GM13976 (cell line): ENCODE measurements around the gene HES7.

Experiments
- DNase-seq: peaks from one replicate; pipeline ENCODE4 v3.0.0; 2012; ENCODE audit warnings: low spot score
- in situ Hi-C: fragments of 300-500 bp; cut with MboI; formaldehyde crosslinking; loops from one replicate; pipeline ENCODE4 v1.12.0; 2022; ENCODE audit warnings: low sequenced_read_pairs, mixed read lengths, inconsistent platforms; ENCODE audit not compliant: unreplicated experiment
- TF ChIP-seq, protein P1 (sequence below): IDR thresholded peaks from 2 replicates; pipeline ENCODE4 v1.5.1; 2012; ENCODE audit warnings: borderline replicate concordance, mild to moderate bottlenecking; ENCODE audit not compliant: insufficient read depth; ENCODE audit errors: extremely low read depth, missing control alignments, control extremely low read depth

HES7 gene

DNA sequence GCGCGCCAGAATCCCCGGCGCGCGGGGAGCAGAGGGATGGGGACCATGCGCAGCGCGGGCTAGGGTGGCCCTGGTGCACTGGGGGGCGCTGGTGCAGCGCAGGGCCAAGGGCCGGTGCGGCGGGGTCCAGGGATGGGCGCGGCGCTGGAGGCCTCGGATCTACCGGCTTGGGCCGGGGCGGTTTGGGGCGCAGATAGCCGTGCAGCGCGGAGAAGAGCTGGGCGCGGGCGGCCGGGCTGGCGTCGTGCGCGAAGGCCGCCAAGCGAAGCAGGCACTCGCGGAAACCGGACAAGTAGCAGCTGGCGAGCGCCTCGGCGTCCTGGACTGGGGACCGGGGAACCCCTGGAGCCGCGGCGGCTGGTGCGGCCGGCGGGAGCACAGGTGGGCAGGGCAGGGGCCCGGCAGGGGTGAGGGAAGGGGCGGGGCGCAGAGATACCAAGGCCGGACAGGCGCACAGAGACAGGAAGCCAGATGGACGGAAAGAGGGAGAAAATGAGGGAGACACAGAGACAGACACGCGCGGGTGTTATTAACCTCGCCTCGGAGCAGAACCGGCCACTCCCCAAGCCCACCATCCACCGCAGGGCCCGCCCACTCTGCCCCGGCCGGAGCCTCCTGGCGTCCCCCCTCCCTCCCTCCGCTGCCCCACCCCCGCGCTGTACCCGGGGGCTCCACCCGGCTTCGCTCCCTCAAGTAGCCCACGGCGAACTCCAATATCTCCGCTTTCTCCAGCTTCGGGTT is 2.1 kb downstream of the HES7 start:
- TF ChIP-seq, protein P1, sequence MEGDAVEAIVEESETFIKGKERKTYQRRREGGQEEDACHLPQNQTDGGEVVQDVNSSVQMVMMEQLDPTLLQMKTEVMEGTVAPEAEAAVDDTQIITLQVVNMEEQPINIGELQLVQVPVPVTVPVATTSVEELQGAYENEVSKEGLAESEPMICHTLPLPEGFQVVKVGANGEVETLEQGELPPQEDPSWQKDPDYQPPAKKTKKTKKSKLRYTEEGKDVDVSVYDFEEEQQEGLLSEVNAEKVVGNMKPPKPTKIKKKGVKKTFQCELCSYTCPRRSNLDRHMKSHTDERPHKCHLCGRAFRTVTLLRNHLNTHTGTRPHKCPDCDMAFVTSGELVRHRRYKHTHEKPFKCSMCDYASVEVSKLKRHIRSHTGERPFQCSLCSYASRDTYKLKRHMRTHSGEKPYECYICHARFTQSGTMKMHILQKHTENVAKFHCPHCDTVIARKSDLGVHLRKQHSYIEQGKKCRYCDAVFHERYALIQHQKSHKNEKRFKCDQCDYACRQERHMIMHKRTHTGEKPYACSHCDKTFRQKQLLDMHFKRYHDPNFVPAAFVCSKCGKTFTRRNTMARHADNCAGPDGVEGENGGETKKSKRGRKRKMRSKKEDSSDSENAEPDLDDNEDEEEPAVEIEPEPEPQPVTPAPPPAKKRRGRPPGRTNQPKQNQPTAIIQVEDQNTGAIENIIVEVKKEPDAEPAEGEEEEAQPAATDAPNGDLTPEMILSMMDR = peak; percentile 90
- in situ Hi-C loops = no loop called here
- peak; percentile 77 for DNase-seq

DNA sequence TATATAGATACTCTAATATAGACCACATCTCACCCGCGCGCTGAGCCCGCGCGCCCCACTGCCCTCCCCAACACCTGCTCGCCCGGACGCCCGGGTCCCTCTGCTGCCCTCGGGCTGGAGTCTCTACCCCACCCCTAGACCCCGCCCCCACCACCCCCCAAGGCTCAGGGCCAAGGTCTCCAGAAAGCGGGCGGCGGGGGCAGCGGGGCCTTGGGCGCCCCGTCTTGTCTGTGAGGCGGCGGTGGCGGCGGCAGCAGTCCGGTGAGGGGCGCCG is 2.6 kb downstream of the HES7 start:
- in situ Hi-C loops = no loop called here
- DNase-seq = no peak
- TF ChIP-seq, protein P1 = no peak

DNA sequence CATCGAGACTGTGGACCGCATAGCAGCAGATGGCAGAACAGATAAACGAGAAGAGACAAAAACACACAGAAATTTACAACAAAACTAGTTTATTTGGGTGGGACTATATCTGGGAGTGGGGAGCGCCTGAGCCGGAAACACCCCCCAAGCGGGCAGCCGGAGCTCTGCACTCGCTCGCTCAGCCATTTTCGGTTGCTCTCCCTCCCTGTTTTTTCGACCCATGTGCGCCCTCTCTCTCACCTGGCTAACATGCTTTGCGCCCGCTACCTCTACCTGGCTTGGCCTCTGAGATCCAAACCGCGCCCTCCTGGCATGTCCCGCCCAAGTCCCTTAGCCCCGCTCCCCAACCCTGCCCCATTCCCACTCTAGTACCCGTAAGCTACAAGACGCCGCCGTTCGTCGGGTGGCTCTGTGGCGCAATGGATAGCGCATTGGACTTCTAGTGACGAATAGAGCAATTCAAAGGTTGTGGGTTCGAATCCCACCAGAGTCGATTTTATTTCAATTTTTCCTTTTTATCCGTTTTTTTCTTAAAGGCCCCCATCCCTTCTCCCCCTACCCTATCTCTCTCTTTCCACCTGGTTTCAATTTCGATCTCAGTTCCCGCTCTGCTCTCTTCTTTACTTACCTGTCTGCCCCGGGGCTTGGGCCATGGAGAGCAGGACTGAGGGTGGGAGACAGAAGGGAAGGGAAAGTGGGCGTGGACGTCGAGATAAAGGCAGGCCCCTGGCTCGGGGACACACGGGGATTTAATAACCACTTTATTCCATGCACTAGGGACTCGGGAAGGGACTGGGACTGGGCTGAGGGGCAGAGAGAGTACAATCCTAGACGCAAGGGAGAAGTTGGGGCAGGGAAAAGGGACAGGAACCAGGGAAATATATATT is 3.1 kb downstream of the HES7 start:
- TF ChIP-seq, protein P1 = peak; percentile 12
- in situ Hi-C loops = no loop called here
- DNase-seq = peak; percentile 71

DNA sequence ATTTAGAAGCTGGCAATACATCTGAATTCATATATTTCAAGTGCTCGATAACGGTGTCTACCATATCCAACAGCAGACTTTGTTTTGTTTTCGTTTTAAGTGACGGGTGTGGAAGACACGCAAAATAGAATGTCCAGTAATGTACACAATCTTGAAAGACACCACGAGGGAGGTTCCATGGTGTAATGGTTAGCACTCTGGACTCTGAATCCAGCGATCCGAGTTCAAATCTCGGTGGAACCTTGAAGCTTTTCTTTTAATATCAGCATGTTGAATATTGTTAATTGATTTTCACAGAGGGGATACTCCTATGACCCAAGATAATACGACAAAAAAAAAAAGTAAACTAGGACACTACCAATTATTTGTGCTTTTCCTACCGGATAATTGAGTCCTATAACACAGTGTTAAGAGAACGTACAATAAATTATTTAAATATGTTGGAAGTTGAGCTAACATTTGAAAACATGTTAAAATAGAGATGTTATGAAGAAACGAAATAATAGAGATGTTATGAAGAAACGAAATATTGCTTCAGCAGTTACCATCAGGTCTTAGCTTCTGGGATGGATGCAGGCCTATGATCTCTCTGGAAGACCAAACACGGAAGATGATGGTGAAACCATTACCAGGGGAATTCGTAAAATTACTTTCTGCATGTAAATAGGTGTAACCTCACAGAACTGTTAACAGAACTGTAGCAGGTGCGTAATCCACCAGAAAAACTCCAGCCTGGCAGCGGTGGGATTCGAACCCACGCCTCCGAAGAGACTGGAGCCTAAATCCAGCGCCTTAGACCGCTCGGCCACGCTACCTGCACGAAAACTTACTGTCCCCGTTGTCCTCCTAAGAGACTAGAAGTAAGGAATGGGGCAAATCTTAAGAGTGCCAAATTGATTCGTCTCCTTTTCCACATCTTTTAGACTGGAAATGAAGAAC is 4.1 kb downstream of the HES7 start:
- DNase-seq = peak; percentile 67
- in situ Hi-C loops = no loop called here
- TF ChIP-seq, protein P1 = no peak

DNA sequence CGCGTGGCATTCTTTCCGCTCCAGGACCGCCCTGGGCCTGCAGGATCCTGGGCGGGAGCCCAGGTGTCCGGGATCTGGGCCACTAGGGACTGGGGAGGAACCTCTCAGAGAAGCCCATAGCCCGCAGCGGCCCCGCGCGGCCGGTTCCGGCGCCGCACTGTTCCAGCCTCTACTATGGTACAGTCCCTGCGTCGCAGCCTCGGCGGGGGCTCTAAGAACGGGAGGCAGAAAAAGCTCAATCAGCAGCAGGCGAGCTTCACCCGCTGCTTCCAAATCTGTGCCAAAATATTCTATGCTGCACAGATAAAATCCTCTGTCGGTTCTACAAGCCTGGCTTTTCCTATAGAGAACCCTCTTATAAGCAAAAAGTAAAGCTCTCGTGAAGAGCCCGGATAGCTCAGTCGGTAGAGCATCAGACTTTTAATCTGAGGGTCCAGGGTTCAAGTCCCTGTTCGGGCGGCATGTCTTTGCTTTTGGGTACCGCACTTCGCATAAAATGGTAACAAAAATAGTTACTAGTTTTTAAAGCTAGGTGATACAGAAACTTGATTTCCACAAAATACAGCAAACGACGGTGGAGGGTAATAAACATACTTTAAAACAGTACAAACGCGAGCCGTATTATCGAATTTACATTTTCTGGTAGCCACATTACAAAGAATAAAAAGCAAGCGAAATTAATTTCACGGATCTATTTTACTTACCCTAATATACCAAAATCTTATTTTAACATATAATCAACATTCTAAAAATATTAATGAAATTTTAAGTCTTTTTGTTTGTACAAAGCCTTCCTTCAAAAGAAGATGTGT is 4.9 kb downstream of the HES7 start:
- TF ChIP-seq, protein P1 = peak; percentile 69
- in situ Hi-C loops = no loop called here
- peak; percentile 89 for DNase-seq
